ENCODE results near the gene SPAG16.
"Not testable (repeated sequence)": the region's sequence is repeated elsewhere in the genome, so short reads cannot be mapped to it uniquely, and the experiment has no call there.

Gene SPAG16

DNA sequence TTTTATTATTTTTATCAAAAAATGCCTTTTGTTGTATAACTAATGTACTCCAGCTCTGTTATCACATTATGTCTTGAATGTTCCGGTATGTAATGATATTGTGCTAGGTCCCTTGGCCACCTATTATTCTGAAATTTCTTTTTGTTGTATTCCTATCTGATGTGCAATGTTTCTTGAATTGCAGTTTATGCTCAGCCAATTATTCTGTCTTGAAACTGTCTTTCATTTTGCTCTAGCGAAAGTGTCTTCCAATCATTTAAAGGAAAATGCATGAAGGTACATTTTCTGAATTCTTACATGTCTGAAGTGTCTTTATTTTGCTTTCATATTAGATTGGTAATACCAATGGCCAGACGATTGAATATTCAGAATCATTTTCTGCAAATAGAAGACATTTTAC, 277.5 kb downstream of the SPAG16 start:
- no peak for DNase-seq

GRCh38 chr2:213562539-213563180, 278.4 kb downstream of the SPAG16 start:
- DNase-seq, result no peak

DNA sequence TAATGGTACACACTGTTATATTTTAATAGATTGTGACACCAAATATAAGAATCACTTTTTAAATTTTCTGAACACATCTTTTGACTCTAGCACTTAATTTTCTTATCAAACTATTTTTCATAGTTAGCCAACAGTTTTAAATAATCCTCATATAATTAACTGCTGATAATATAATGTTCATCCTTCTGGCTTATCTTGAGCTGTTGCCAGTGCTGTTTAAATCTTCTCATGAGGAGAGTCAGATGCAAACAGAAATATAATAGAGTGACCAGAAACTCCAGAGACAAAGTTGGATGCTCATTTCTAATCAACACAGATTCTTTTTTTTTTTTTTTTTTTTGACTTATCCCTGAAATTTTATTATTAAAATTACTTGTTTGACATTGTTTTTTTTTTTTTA, 282.6 kb downstream of the SPAG16 start:
- no peak for DNase-seq

- DNase-seq, result no peak
Observed at GRCh38 chr2:213609570-213610170, 325.4 kb downstream of the SPAG16 start.

DNA sequence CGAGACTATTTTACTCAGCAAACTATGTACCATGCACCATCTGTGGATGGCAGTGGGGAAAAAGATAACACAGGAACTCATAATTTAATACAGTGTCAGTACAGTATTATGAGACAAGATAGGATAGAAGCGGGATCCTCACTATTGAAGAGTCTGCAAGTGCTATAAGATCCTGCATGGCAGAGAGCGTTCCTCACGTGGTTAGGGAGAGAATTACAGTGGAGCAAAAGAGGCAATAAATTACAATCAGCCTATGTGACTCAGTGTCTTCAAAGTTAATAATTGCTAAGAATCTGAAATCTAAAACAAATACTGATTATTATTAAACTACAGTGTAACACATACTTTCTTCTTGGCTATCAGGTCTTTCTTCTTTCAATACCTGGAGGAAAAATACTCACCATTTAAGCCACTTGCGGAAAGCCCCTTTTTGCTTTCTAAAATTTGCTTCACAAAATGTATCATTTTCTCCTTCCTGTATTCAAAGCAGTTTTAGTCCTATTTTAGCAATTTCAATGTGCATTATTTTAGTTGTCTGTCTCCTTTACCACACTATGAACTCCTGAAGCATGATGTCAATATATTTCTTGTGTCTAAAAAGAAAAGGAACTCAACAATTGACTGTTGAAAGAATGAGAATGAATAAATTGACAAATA, 342.9 kb downstream of the SPAG16 start:
- no peak for DNase-seq

DNA sequence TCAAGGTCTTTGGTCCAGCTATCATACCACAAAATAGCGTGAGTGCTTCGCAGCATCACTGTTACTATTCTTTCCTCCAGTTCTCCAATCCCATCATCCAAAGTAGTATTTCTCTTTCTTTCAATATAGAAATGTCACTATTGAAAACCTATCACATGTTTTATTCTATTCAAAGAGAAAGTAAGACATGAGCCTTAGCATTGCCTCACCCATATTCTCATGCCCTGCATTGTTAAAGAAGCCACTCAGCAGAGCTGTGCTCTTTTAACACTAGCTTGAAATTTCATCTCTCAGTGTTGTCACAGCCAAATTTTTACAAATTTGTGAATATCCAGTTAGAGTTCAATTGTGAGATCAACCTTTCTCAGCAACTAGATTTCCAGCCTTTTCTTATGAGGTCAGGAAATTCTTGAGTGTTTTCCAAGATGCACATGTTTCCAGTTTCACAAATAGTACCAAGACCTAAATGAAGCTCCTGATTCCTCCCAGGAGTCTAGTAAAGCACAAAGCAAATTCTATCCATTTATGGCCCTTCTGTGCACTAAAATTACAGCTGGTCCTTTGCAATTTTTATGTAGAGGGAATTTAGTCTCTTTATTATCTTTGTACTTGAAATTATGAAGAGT, 343.7 kb downstream of the SPAG16 start:
- DNase-seq, result no peak

DNA sequence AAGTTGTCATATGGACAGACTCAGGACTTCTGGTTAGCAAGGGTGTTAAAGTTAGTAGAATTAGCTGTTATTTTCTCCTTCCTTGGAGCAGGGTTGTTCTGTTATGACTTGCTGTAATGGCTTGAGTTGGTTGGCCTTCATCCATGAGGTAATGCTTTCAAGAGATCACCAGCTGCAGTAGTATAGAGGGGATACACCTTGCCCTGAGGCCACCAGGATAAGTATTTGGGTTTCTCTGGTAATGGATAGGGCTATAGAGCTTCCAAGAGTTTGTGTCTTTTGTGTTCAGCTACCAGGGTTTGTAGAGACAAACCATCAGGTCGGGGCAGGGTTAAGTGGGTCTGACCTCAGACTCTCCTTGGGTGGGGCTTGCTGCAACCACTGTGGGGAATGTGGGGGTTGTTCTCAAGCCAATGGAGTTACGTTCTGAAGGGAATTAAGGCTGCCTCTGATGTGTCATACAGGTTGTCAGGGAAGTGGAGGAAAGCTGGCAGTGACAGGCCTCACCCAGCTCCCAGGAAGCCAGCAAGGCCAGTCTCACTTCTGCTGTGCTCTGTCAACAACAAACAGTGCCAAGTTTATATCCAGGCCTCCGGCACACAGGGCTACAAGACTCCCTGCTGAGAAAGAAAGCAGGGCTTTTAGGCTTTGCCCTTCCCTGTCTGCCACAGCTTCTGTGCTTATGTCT, 356.6 kb downstream of the SPAG16 start:
- peak; percentile 59 for DNase-seq

DNA sequence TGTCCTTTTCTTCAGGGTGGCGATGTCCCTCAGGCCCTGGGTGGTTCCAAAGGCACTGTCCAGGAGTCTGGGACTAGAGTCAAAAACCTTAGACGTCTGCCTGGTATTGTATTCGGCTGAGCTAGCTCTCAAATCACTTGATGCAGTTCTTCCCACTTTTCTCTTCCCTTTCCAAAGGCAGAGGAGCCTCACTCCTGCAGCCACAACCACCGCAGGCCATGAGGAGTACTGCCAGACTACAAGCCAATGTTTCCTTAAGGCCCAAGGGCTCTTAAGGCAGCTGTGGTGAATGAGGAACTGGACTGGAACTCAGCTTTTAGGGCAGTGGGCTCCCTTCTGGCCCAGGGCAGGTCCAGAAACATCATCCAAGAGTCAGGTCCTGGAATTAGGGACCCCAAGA, 360.7 kb downstream of the SPAG16 start:
- no peak for DNase-seq

- DNase-seq, result no peak
Observed at GRCh38 chr2:213649176-213649575, 364.9 kb downstream of the SPAG16 start.

DNA sequence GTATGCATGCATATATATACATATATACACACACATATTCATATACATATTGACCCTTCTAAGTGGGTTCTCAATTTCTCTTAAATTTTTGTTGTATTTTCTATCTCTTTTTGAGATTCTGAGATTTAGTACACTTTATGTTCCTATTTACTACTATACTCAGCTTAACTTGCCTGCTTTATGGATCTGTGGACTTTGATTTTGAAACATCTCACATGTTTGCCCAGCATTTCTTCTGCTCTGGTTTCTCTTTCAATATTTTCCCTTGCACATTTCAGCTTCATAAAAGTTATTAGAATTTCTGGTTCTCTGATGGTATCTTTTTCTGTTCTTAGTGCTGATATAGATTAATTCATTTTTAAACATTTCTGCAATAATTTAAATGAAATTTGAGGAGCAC, 380.6 kb downstream of the SPAG16 start:
- no peak for DNase-seq

DNA sequence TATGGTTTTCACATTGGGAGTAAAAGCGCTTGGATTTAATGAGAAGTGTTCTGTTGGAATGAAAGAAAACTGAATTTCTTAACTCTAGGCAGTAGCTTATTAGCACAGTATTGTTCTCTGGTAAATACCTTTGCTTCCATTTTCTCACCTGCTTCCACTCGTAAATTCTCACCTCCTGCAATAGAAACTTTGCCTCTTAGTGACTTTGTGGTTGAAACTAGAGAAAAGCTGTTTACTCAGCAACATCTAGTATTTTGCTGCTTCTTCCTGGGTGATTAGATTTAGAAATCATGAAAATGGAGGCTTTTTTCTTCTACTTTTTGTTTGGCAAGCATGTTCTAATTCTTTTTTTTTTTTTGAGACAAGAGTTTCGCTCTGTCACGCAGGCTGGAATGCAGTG, 385.4 kb downstream of the SPAG16 start:
- DNase-seq, result no peak

DNA sequence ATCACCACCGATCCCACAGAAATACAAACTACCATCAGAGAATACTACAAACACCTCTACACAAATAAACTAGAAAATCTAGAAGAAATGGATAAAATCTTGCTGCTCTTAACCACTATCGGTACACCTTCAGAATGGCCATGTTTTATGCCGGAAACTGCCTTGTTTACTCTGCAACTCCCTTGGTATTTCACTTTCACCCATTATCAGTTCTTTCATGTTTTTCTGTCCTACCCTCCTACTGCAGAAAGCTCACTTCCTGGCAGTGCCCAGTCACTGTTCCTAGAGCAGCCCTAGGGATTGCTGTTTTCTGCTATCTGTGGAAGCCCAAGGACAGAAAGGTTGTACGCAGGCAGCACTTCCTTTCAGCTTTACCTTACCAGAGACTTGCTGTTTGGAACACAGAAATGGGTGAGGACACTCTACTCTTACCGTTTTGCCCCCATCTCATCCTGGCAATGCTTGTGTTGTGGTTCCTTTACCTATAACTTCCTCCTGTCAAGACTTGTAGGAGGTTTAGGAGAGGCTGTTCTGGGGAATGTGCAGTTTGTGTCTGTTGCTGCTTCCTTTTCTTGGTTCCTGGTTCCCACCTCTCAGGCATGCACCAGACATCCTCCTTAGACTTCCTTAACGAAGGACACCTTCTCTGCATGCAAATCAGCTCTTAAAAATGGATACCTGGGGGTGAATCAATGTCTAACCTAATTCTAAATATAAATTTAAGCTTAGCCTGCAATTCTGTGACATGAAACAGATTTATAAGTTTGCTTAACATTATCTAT, 394.4 kb downstream of the SPAG16 start:
- no peak for DNase-seq

- no peak for DNase-seq
Observed at GRCh38 chr2:213679894-213680293, 395.6 kb downstream of the SPAG16 start.

DNA sequence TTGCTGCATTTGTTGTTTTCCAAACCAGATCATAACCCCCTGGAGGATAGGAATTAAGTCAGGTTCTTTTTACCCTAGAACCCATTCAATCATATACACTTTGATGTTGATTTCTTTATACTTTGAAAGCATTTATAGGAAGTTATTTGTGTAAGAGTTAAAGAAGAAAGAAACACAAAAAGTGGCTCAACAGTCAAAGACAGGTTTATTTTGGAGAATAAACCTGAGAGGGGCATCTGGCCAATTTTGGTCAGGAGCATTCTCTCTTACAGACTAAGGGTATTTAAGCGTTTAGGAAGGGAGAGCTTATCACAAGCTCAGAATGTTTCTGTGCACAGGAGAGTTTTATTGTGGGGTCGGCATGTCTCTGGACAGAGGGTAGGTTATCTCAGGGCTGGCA, 398.0 kb downstream of the SPAG16 start:
- DNase-seq, result no peak

DNA sequence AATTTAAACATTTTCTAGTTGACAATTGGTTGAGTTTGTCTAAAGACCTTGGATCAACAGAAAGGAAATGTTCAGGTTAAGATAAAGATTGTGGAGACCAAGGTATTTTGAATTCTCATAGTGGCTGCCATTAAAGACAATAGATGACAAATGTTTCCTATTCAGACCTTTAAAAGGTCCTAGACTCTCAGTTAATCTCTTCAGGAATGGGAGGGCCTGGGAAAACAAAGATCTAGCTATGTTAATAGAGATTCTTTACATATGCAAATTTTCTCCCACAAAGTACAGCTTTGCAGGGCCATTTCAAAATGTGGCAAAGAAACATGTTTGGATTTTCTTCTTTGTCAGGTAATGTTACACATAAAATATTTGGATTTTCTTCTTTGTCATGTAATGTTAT, 403.9 kb downstream of the SPAG16 start:
- DNase-seq, result no peak

- DNase-seq, result not testable (repeated sequence)
Observed at GRCh38 chr2:213688825-213689224, 404.6 kb downstream of the SPAG16 start.

DNA sequence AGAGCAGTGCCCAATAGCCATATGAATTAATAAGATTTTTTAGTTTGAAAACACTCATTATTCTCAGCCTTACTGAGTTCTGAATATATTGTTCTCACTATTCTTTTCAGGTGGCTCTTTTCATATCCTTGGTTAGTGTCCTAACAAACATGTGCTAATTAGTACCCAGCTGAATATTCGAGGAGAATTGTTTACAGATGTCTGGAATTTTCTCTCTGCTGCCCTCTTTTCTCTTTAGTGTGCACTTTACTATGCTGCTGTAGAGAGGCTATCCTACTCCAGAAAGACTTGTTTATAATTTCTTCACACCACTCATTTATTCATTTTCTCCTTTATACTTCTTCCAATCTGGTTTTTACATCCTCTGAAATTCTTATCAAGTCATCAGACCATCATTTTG, 405.3 kb downstream of the SPAG16 start:
- DNase-seq, result no peak

DNA sequence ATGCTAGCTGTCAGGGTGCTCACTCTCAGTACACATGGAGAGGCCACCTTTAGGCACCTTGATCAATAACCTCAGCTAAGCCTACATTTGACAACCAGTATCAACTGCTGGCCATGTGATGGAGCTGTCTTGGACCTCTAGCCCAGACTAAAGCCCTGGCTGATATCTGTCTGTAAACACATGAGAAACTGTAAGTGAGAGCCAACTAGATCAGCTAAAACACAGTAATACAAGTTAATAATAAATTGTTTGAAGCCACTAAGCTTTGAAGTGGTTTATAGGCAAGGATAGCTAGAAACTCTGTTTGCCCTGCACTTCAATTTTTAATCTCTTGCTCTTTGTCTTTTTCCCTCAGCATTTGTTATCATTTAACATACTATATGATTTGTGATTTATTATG, 407.1 kb downstream of the SPAG16 start:
- DNase-seq, result no peak

DNA sequence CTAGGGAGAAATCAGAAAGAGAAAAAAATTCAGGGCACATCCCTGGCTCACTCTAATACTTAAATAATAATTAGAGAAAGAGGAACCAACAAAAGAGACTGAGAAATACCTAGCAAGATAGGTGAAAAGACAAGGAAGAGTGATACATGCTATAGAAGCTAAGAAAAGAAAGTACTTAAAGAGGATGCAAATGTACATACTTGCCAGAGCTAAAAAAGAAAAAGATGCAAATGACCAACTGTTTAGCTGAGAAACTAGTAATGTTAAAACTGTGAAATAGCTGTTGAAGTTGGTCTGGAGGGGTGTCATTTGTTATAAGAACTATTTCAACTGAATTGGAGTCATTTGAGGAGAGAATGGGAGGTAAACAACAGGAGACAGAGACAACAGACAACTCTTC, 412.2 kb downstream of the SPAG16 start:
- DNase-seq, result no peak

DNA sequence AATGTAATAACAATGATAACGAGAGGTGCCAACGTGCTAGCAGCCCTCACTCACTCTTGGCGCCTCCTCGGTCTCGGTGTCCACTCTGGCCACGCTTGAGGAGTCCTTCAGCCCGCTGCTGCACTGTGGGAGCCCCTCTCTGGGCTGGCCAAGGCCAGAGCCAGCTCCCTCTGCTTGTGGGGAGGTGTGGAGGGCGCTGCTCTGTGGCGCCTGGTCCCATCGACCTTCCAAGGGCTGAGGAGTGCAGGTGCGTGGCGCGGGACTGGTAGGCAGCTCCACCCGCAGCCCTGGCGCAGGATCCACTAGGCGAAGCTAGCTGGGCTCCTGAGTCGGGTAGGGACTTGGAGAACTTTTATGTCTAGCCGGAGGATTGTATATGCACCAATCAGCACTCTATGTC, 417.1 kb downstream of the SPAG16 start:
- DNase-seq, result not testable (repeated sequence)

GRCh38 chr2:213703406-213704098, 419.3 kb downstream of the SPAG16 start:
- no peak for DNase-seq

DNA sequence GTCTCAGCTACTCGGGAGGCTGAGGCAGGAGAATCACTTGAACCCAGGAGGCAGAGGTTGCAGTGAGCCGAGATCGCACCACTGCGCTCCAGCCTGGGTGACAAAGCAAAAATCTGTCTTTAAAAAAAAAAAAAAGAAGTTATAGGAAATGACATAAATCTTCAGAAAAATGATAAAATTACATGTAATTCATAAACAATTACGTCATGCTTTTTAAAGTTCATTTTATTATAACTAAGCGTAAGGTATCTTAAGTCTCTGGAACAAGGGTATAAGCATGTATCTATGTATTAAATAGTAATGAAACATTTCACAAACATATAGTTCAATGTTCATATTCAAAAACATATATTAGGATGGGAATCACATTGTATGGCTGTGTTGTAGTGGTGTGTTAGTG, 425.9 kb downstream of the SPAG16 start:
- DNase-seq, result no peak
